BLaER1 (cell line): ENCODE data around the gene MAST4.

Experiments
- H3K27ac ChIP-seq: shearing (Covaris generic); formaldehyde crosslinking; 2 replicates; pipeline ENCODE4 v1.8.1; 2022
- H3K27me3 ChIP-seq: shearing (Covaris generic); formaldehyde crosslinking; 2 replicates; pipeline ENCODE4 v1.8.1; 2022
- H3K36me3 ChIP-seq: shearing (Covaris generic); formaldehyde crosslinking; 2 replicates; pipeline ENCODE4 v1.8.1; 2022
- H3K4me1 ChIP-seq: shearing (Covaris generic); formaldehyde crosslinking; 2 replicates; pipeline ENCODE4 v1.8.1; 2022
- H3K4me2 ChIP-seq: shearing (Covaris generic); formaldehyde crosslinking; 2 replicates; pipeline ENCODE4 v1.8.1; 2022
- H3K4me3 ChIP-seq: shearing (Covaris generic); formaldehyde crosslinking; 2 replicates; pipeline ENCODE4 v1.8.1; 2022
- H3K9ac ChIP-seq: shearing (Covaris generic); formaldehyde crosslinking; 2 replicates; pipeline ENCODE4 v1.8.1; 2022
- H3K9me3 ChIP-seq: shearing (Covaris generic); formaldehyde crosslinking; 2 replicates; pipeline ENCODE4 v1.8.1; 2022
- H4K20me1 ChIP-seq: shearing (Covaris generic); formaldehyde crosslinking; 2 replicates; pipeline ENCODE4 v1.8.1; 2022
- Cebpa-rat ChIP-seq: shearing (Covaris generic); IDR thresholded peaks from 2 replicates; pipeline ENCODE4 v1.8.1; 2022

The MAST4 gene

DNA sequence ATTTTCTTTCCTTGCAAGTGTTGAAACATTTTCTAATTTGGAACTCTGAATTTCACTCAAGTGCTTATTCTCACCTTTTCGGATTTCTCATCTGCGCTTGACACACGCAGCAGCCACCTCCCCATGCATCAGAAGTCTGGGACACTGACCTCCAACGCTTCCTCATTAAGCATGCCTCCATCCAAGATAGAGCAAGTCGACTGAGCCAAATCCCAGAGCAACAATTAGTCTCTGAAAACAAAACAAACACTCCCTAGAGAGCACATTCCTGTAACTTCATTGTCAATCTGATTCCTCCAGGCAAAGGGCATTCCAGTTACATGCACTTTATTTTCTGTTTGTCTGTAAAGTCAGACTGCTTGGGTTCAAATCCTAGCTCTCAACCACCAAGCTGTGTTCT, 594.7 kb downstream of the MAST4 start:
- Histone ChIP-seq H3K36me3 (peaks cover 13% of the 10 kb centered on the region; the same call in 1 of the 2 replicates), H3K27ac (no peak overlapping the region), H3K9ac (no peak overlapping the region), H3K4me2 (no peak overlapping the region), H4K20me1 (no peaks in the 10 kb centered on the region; the same call in 1 of the 2 replicates), H3K4me3 (no peak overlapping the region), H3K9me3 (peaks cover 5% of the 10 kb centered on the region; the same call in 1 of the 2 replicates), H3K27me3 (no peaks in the 10 kb centered on the region), H3K4me1 (peaks cover 42% of the 10 kb centered on the region)
- no peak for TF ChIP-seq Cebpa-rat

DNA sequence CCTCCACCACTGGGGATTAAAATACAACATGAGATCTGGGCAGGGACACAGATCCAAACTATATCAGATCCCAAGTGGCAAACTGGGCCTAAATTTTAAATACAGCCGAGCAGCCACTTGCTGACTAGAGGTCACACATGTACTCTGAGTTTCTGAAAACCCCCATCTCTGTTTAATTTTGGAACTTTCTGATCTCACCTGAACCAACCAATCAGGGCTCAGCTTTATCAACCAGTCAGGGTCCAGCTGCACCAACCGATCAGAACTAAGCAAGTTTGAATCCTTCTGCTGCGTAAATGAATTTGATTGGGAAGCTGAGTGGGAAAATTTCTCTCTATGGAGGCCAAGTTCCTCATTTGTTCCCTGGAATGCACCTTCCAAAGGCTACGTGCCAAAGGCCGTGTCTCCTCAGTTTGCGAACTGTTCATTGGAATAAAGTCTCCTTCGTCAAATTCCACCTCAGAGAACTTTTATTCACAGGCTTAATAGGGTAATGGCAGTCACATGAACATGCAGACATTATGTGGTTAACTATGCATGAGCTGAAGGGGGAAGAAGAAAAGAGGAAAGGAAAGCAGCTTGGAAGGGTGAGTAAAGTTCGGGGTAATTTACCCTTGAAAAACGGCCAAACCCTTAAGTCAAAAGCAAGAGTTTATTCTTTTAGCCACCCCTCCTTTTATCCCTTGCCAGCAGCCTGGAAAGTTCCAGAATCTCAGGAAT, 596.7 kb downstream of the MAST4 start:
- TF ChIP-seq Cebpa-rat, result no peak
- peaks cover 13% of the 10 kb centered on the region; the same call in 1 of the 2 replicates for H3K36me3 ChIP-seq
- peaks cover 5% of the 10 kb centered on the region; the same call in 1 of the 2 replicates for H3K9me3 ChIP-seq
- peak overlapping the region; percentile 87 for H3K4me2 ChIP-seq
- no peak overlapping the region for H3K9ac ChIP-seq
- peaks cover 55% of the 10 kb centered on the region for H3K4me1 ChIP-seq
- H3K27me3 ChIP-seq, result no peaks in the 10 kb centered on the region
- H3K27ac ChIP-seq, result no peak overlapping the region
- no peaks in the 10 kb centered on the region; the same call in 1 of the 2 replicates for H4K20me1 ChIP-seq
- H3K4me3 ChIP-seq, result no peak overlapping the region

DNA sequence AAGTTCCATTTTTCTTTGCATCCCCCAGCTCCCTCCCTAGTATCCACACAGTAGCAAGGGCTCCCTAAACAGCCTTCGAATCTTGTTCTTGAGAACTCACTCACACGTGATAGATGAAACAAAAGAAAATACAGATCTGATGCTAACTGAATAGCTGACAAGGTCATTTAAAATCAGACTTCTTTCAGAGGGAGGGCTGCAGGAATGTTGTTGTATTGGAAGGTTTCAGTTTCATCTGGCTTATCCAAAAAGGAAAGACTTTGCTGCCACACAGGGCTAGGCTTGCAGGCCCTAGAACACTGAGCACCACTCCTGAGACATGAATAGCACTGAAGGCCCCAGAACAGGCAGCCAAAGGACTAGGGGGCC, 597.2 kb downstream of the MAST4 start:
- H3K27me3 ChIP-seq, result no peaks in the 10 kb centered on the region
- H3K4me3 ChIP-seq, result no peak overlapping the region
- H3K4me1 ChIP-seq, result peaks cover 56% of the 10 kb centered on the region
- no peak for TF ChIP-seq Cebpa-rat
- H3K9me3 ChIP-seq, result peaks cover 5% of the 10 kb centered on the region; the same call in 1 of the 2 replicates
- H3K27ac ChIP-seq, result no peak overlapping the region
- peak overlapping the region; percentile 87 for H3K4me2 ChIP-seq
- H4K20me1 ChIP-seq, result no peaks in the 10 kb centered on the region; the same call in 1 of the 2 replicates
- no peak overlapping the region for H3K9ac ChIP-seq
- H3K36me3 ChIP-seq, result peaks cover 13% of the 10 kb centered on the region; the same call in 1 of the 2 replicates

DNA sequence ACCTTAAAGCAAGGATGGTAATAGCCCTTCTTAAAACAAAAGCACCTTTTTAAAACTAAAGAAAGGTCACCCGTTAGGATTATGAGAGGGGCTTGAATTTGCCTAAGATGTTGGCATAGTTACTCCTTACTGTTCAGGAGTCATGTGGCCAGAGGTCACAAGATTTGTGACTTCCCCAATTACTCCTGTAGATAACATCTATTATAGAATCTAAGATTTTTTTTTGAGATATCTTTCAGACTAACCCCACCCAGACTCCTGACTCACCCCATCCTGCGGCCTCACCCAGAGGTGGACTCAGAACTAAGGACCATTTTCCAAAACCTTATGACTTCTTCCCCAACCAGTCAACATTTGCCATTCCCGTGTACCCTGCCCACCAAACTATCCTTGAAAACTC, 598.0 kb downstream of the MAST4 start:
- Histone ChIP-seq H4K20me1 (no peaks in the 10 kb centered on the region; the same call in 1 of the 2 replicates), H3K4me2 (peak overlapping the region; percentile 87), H3K9me3 (peaks cover 5% of the 10 kb centered on the region; the same call in 1 of the 2 replicates), H3K27me3 (no peaks in the 10 kb centered on the region), H3K36me3 (peaks cover 13% of the 10 kb centered on the region; the same call in 1 of the 2 replicates), H3K4me3 (peak overlapping the region; percentile 60; the same call in 1 of the 2 replicates), H3K27ac (no peak overlapping the region; the same call in 1 of the 2 replicates), H3K4me1 (peaks cover 62% of the 10 kb centered on the region), H3K9ac (no peak overlapping the region)
- no peak for TF ChIP-seq Cebpa-rat

DNA sequence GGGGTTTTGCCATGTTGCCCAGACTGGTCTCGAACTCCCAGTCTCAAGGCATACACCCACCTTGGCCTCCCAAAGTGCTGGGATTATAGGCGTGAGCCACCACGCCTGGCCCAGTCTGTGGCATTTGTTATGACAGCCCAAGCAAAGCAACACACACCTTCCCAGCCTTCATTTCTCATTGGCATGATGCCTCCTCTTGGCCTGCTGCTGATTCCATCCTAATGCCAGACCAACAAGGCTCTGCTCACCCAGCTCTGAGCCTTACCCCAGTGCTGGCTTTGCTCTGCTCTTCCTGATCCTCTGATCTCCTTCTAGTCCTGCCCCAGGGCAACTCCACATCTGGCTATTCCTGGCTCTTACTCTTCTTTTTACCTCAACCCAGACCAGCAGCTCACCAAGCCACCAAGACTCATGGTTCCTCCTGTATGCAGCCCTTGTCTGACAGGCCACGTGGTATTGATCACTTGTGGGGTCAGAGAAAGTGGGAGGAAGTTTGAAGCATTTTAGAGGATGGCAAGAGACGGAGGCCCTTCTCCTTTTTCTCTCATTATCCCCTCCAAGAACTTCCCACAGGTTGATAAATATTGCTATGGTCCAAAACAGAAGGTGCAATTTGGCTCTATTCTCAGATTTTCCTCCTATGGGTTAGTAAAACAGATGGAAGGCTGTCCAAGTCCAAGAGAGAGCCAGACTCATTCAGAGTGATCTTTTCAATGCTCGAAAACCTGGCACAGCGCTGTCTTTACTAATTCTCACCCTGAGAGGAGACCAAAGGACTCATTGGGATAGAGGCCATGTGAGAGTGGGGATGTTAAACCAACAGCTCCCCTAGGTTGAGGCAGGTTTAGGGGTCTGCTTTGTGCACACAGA, 599.4 kb downstream of the MAST4 start:
- peak overlapping the region; percentile 68 for H3K27ac ChIP-seq
- peaks cover 77% of the 10 kb centered on the region for H3K4me1 ChIP-seq

DNA sequence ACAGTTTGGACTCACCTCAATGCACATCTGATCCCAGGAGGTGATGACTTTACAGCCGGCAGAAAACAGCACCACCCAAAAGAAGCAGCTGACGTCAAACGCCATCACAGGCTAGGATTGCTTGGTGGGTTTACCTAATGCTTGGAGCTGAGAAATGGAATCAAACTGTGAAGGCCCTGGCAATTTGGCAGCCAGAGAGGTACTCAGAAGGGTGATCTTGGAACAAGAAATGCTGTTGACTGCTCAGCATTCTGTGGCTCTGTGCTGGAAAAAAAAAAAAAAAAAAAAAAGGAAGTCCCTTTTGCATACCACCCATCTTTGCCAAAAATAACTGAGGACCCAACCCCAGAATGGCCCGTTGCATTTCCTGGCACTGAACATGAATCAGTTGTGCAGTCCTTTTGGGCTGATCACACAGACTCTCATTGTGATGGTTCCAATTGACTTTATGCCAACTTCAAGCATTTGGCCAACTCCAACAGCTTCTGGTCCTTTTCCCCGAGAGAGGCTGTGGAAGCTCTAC, 600.4 kb downstream of the MAST4 start, which contains the start of gene CD180:
Gene CD180, minus strand, starts transcription at position 263 of the 523 bp plus-strand sequence. Its CDS starts 158 bp downstream, at position 105.
- H3K9me3 ChIP-seq, result peaks cover 5% of the 10 kb centered on the region; the same call in 1 of the 2 replicates
- H3K27ac ChIP-seq, result peak within 1 kb of the TSS; percentile 68
- H3K9ac ChIP-seq, result peak within 1 kb of the TSS; percentile 59
- peaks cover 83% of the 10 kb centered on the region for H3K4me1 ChIP-seq
- peak within 1 kb of the TSS; percentile 87 for H3K4me2 ChIP-seq
- TF ChIP-seq Cebpa-rat, result no peak
- H4K20me1 ChIP-seq, result no peaks in the 10 kb centered on the region
- peaks cover 7% of the 10 kb centered on the region; the same call in 1 of the 2 replicates for H3K36me3 ChIP-seq
- no peaks in the 10 kb centered on the region for H3K27me3 ChIP-seq
- peak within 1 kb of the TSS; percentile 60 for H3K4me3 ChIP-seq

More for the DNA sequence above, 599.4 kb downstream of the MAST4 start:
- peak overlapping the region; percentile 87 for H3K4me2 ChIP-seq
- no peaks in the 10 kb centered on the region; the same call in 1 of the 2 replicates for H4K20me1 ChIP-seq
- H3K27me3 ChIP-seq, result no peaks in the 10 kb centered on the region
- H3K4me3 ChIP-seq, result peak overlapping the region; percentile 60
- peaks cover 5% of the 10 kb centered on the region; the same call in 1 of the 2 replicates for H3K9me3 ChIP-seq
- peak overlapping the region; percentile 59 for H3K9ac ChIP-seq
- no peak for TF ChIP-seq Cebpa-rat
- H3K36me3 ChIP-seq, result peaks cover 7% of the 10 kb centered on the region; the same call in 1 of the 2 replicates

DNA sequence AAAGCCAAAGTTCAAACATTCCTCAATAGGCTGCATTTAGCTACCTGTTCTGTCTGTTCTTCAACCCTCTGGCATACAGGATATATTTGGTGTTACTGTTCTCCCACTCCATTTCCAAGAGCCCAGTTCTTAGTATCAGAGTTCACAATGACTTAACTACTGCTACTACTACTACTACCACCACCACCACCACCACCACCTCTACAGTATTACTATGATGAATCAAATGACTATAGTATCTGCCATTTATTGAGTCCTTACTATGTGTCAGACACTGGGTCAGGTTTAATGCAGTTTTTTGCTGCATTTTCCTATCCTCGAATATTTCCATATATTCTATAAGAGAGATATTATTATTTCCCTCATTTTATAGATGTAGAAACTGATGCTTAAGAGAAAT, 601.3 kb downstream of the MAST4 start:
- Histone ChIP-seq H3K36me3 (peaks cover 1% of the 10 kb centered on the region; the same call in 1 of the 2 replicates), H3K4me3 (no peak overlapping the region), H3K4me1 (peaks cover 84% of the 10 kb centered on the region), H3K27ac (peak overlapping the region; percentile 68), H3K4me2 (peak overlapping the region; percentile 87), H3K27me3 (no peaks in the 10 kb centered on the region), H3K9me3 (peaks cover under 1% of the 10 kb centered on the region; the same call in 1 of the 2 replicates), H3K9ac (no peak overlapping the region), H4K20me1 (no peaks in the 10 kb centered on the region)
- no peak for TF ChIP-seq Cebpa-rat

DNA sequence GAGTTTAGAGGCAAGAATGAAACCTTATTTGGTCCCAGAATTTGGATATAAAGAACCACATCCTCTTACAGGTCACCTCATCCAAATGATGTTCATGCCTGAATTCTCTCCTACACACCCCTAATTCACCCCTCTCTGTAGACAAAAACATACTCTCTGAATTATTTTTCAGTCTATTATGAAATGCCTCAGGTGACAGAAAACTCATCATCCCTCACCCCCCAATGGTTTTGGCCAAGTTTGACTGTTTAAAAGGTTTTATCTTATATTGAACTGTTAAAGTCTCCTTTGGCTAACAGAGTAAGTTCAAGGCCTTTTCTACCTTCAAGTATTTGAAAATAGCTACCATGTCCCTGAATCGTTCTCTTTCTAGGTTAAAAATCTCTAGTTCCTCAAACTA, 602.7 kb downstream of the MAST4 start:
- Histone ChIP-seq H3K4me1 (peaks cover 84% of the 10 kb centered on the region), H3K4me3 (no peak overlapping the region), H4K20me1 (no peaks in the 10 kb centered on the region), H3K9ac (no peak overlapping the region), H3K27me3 (no peaks in the 10 kb centered on the region), H3K4me2 (peak overlapping the region; percentile 65), H3K9me3 (no peaks in the 10 kb centered on the region), H3K27ac (no peak overlapping the region), H3K36me3 (no peaks in the 10 kb centered on the region)
- TF ChIP-seq Cebpa-rat, result no peak

DNA sequence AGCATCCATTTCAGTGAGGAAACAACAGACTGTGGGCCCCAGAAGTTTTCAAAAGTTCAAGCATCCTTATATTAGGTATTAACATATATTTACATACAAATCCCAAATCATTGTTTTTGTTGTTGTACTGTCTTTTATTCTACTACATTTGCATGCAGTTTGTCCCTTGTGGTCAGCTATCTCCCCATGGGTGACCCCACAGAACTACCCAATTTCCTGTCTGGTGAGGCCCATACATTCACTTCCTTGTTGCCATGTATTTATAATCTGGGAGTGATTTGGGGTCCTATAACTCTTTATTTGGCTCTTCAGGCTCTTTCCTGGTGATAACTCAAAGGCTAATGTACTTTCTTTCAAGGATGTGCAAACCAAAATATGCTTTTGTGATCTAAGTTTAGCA, 603.7 kb downstream of the MAST4 start:
- no peak overlapping the region for H3K9ac ChIP-seq
- no peak for TF ChIP-seq Cebpa-rat
- H3K36me3 ChIP-seq, result no peaks in the 10 kb centered on the region
- no peaks in the 10 kb centered on the region for H4K20me1 ChIP-seq
- H3K27ac ChIP-seq, result peak overlapping the region; percentile 41; the same call in 1 of the 2 replicates
- H3K27me3 ChIP-seq, result no peaks in the 10 kb centered on the region
- no peaks in the 10 kb centered on the region for H3K9me3 ChIP-seq
- H3K4me1 ChIP-seq, result peaks cover 84% of the 10 kb centered on the region
- H3K4me3 ChIP-seq, result no peak overlapping the region
- peak overlapping the region; percentile 65 for H3K4me2 ChIP-seq
